Measurements from ENCODE around the gene DPP6.
"Not testable (repeated sequence)": the region's sequence is repeated elsewhere in the genome, so short reads cannot be mapped to it uniquely, and the experiment has no call there.

GRCh38 chr7:154678001-154678550, 625.9 kb downstream of the DPP6 start:
- TF ChIP-seq CTCF, EP300 (IDR thresholded peaks at IDR 0.05): not testable (repeated sequence)

All from ovary (tissue), 3 donors.